ENCODE results near the gene NOD2.

NOD2 gene

GRCh38 chr16:50667497-50668367 lies 25.7 kb upstream of the NOD2 start:
- WGBS, 2 donors (ENCODE audit: extremely low coverage in 2 of 2, insufficient read length in 2 of 2, insufficient replicate concordance in 1 of 2), result no CpG with 5 or more reads among the region's 21 CpGs

GRCh38 chr16:50668368-50669008 lies 24.9 kb upstream of the NOD2 start:
- Histone ChIP-seq H3K4me3 (ENCODE audit: low read length in 2 of 2) (no peak overlapping the region), H4K8ac (ENCODE audit: low read depth, low read length) (no peak overlapping the region), H3K18ac (ENCODE audit: low read length) (no peak overlapping the region), H3K9me3 (replicated peaks in 1 of 2; ENCODE audit: control insufficient read depth in 2 of 2, insufficient read depth in 1 of 2, low read depth in 1 of 2, low read length in 2 of 2) (peaks cover 10 to 20% of the 10 kb centered on the region in 2 donors), H2AFZ (ENCODE audit: low read length) (peak overlapping the region; percentile 76), H3K4me2 (ENCODE audit: insufficient read depth, low read length, poor library complexity, severe bottlenecking) (no peak overlapping the region), H2AK5ac (ENCODE audit: low read depth, low read length) (no peak overlapping the region), H3K27ac (replicated peaks; ENCODE audit: low read length) (no peak overlapping the region), H2BK5ac (ENCODE audit: low read length) (no peak overlapping the region), H2BK120ac (ENCODE audit: low read depth, low read length) (no peak overlapping the region), H4K91ac (ENCODE audit: low read depth, low read length, poor library complexity) (no peak overlapping the region), H3K79me1 (ENCODE audit: low read depth, low read length) (no peaks in the 10 kb centered on the region), H3K23ac (ENCODE audit: low read depth, low read length, poor library complexity) (no peak overlapping the region), H2BK12ac (ENCODE audit: low read length) (no peak overlapping the region), H2BK15ac (ENCODE audit: low read length) (no peak overlapping the region), H3K4ac (ENCODE audit: low read length) (no peak overlapping the region), H3K36me3 (replicated peaks in 1 of 2; ENCODE audit: control insufficient read depth in 2 of 2, insufficient read depth in 2 of 2, low read length in 2 of 2) (no peaks in the 10 kb centered on the region), H3K9ac (ENCODE audit: low read depth, low read length, poor library complexity) (peak overlapping the region; percentile 36), H3K4me1 (ENCODE audit: control insufficient read depth in 2 of 2, insufficient read depth in 1 of 2, low read depth in 1 of 2, low read length in 2 of 2) (peaks cover 3 to 10% of the 10 kb centered on the region in 2 donors), H3K27me3 (ENCODE audit: control insufficient read depth in 3 of 3, insufficient read depth in 3 of 3, low read depth in 1 of 3, low read length in 3 of 3) (no peaks in the 10 kb centered on the region), H3K14ac (ENCODE audit: low read length) (no peak overlapping the region)
- WGBS, 2 donors (ENCODE audit: extremely low coverage in 2 of 2, insufficient read length in 2 of 2, insufficient replicate concordance in 1 of 2), result no CpG with 5 or more reads among the region's 5 CpGs
- no peak for DNase-seq (ENCODE audit: low spot score)

More at GRCh38 chr16:50667497-50668367, 25.7 kb upstream of the NOD2 start:
- H3K27me3 ChIP-seq (ENCODE audit: control insufficient read depth in 3 of 3, insufficient read depth in 3 of 3, low read depth in 1 of 3, low read length in 3 of 3), result no peaks in the 10 kb centered on the region
- H3K23ac ChIP-seq (ENCODE audit: low read depth, low read length, poor library complexity), result no peak overlapping the region
- peaks cover 3 to 10% of the 10 kb centered on the region in 2 donors for H3K4me1 ChIP-seq (ENCODE audit: control insufficient read depth in 2 of 2, insufficient read depth in 1 of 2, low read depth in 1 of 2, low read length in 2 of 2)
- H2BK15ac ChIP-seq (ENCODE audit: low read length), result no peak overlapping the region
- H2BK5ac ChIP-seq (ENCODE audit: low read length), result no peak overlapping the region
- H4K91ac ChIP-seq (ENCODE audit: low read depth, low read length, poor library complexity), result no peak overlapping the region
- peak overlapping the region; percentile 76 for H2AFZ ChIP-seq (ENCODE audit: low read length)
- H3K18ac ChIP-seq (ENCODE audit: low read length), result no peak overlapping the region
- H3K27ac ChIP-seq (replicated peaks; ENCODE audit: low read length), result no peak overlapping the region
- H2BK120ac ChIP-seq (ENCODE audit: low read depth, low read length), result no peak overlapping the region
- no peak overlapping the region for H4K8ac ChIP-seq (ENCODE audit: low read depth, low read length)
- no peak overlapping the region for H3K14ac ChIP-seq (ENCODE audit: low read length)
- DNase-seq (ENCODE audit: low spot score), result no peak
- H3K79me1 ChIP-seq (ENCODE audit: low read depth, low read length), result no peaks in the 10 kb centered on the region
- no peak overlapping the region for H3K4ac ChIP-seq (ENCODE audit: low read length)
- no peak overlapping the region for H2BK12ac ChIP-seq (ENCODE audit: low read length)
- peaks cover 9 to 17% of the 10 kb centered on the region in 2 donors for H3K9me3 ChIP-seq (replicated peaks in 1 of 2; ENCODE audit: control insufficient read depth in 2 of 2, insufficient read depth in 1 of 2, low read depth in 1 of 2, low read length in 2 of 2)
- no peak overlapping the region for H3K4me2 ChIP-seq (ENCODE audit: insufficient read depth, low read length, poor library complexity, severe bottlenecking)
- H2AK5ac ChIP-seq (ENCODE audit: low read depth, low read length), result no peak overlapping the region
- peak overlapping the region; percentile 18 for H3K9ac ChIP-seq (ENCODE audit: low read depth, low read length, poor library complexity)
- no peaks in the 10 kb centered on the region for H3K36me3 ChIP-seq (replicated peaks in 1 of 2; ENCODE audit: control insufficient read depth in 2 of 2, insufficient read depth in 2 of 2, low read length in 2 of 2)
- H3K4me3 ChIP-seq (ENCODE audit: low read length in 2 of 2), result no peak overlapping the region

GRCh38 chr16:50669741-50670140 lies 23.7 kb upstream of the NOD2 start:
- Histone ChIP-seq H3K4ac (ENCODE audit: low read length) (no peak overlapping the region), H3K79me1 (ENCODE audit: low read depth, low read length) (no peaks in the 10 kb centered on the region), H4K91ac (ENCODE audit: low read depth, low read length, poor library complexity) (no peak overlapping the region), H3K4me2 (ENCODE audit: insufficient read depth, low read length, poor library complexity, severe bottlenecking) (no peak overlapping the region), H4K8ac (ENCODE audit: low read depth, low read length) (no peak overlapping the region), H2AFZ (ENCODE audit: low read length) (no peak overlapping the region), H3K9me3 (replicated peaks in 1 of 2; ENCODE audit: control insufficient read depth in 2 of 2, insufficient read depth in 1 of 2, low read depth in 1 of 2, low read length in 2 of 2) (peaks cover 10 to 15% of the 10 kb centered on the region in 2 donors), H3K23ac (ENCODE audit: low read depth, low read length, poor library complexity) (no peak overlapping the region), H2BK5ac (ENCODE audit: low read length) (no peak overlapping the region), H2BK12ac (ENCODE audit: low read length) (no peak overlapping the region), H3K36me3 (replicated peaks in 1 of 2; ENCODE audit: control insufficient read depth in 2 of 2, insufficient read depth in 2 of 2, low read length in 2 of 2) (no peaks in the 10 kb centered on the region), H3K4me3 (ENCODE audit: low read length in 2 of 2) (no peak overlapping the region), H3K27ac (replicated peaks; ENCODE audit: low read length) (no peak overlapping the region), H3K14ac (ENCODE audit: low read length) (no peak overlapping the region), H3K4me1 (ENCODE audit: control insufficient read depth in 2 of 2, insufficient read depth in 1 of 2, low read depth in 1 of 2, low read length in 2 of 2) (peaks cover 3 to 10% of the 10 kb centered on the region in 2 donors), H3K9ac (ENCODE audit: low read depth, low read length, poor library complexity) (no peak overlapping the region), H3K18ac (ENCODE audit: low read length) (no peak overlapping the region), H2BK15ac (ENCODE audit: low read length) (peak overlapping the region; percentile 16), H2AK5ac (ENCODE audit: low read depth, low read length) (no peak overlapping the region), H2BK120ac (ENCODE audit: low read depth, low read length) (no peak overlapping the region), H3K27me3 (ENCODE audit: control insufficient read depth in 3 of 3, insufficient read depth in 3 of 3, low read depth in 1 of 3, low read length in 3 of 3) (no peaks in the 10 kb centered on the region)
- WGBS, 2 donors (ENCODE audit: extremely low coverage in 2 of 2, insufficient read length in 2 of 2, insufficient replicate concordance in 1 of 2), result no CpG with 5 or more reads among the region's 4 CpGs
- no peak for DNase-seq (ENCODE audit: low spot score)

- Histone ChIP-seq H4K91ac (ENCODE audit: low read depth, low read length, poor library complexity) (no peak overlapping the region), H3K4me1 (ENCODE audit: control insufficient read depth in 2 of 2, insufficient read depth in 1 of 2, low read depth in 1 of 2, low read length in 2 of 2) (peaks cover 3 to 10% of the 10 kb centered on the region in 2 donors), H3K36me3 (replicated peaks in 1 of 2; ENCODE audit: control insufficient read depth in 2 of 2, insufficient read depth in 2 of 2, low read length in 2 of 2) (no peaks in the 10 kb centered on the region)
These were observed 22.9 kb upstream of the NOD2 start for GRCh38 chr16:50670476-50670875.

More at GRCh38 chr16:50670476-50670875, 22.9 kb upstream of the NOD2 start:
- H3K4me3 ChIP-seq (ENCODE audit: low read length in 2 of 2), result no peak overlapping the region
- no peak overlapping the region for H3K27ac ChIP-seq (replicated peaks; ENCODE audit: low read length)
- no peak overlapping the region for H3K23ac ChIP-seq (ENCODE audit: low read depth, low read length, poor library complexity)
- no peak overlapping the region for H3K4me2 ChIP-seq (ENCODE audit: insufficient read depth, low read length, poor library complexity, severe bottlenecking)
- no peak overlapping the region for H2AK5ac ChIP-seq (ENCODE audit: low read depth, low read length)
- no peak overlapping the region for H4K8ac ChIP-seq (ENCODE audit: low read depth, low read length)
- no peak overlapping the region for H2BK15ac ChIP-seq (ENCODE audit: low read length)
- no peak overlapping the region for H3K9ac ChIP-seq (ENCODE audit: low read depth, low read length, poor library complexity)
- H2BK12ac ChIP-seq (ENCODE audit: low read length), result no peak overlapping the region
- H2BK5ac ChIP-seq (ENCODE audit: low read length), result no peak overlapping the region
- no peak overlapping the region for H3K14ac ChIP-seq (ENCODE audit: low read length)
- no peak overlapping the region for H2BK120ac ChIP-seq (ENCODE audit: low read depth, low read length)
- no peak for DNase-seq (ENCODE audit: low spot score)
- peaks cover 10 to 15% of the 10 kb centered on the region in 2 donors for H3K9me3 ChIP-seq (replicated peaks in 1 of 2; ENCODE audit: control insufficient read depth in 2 of 2, insufficient read depth in 1 of 2, low read depth in 1 of 2, low read length in 2 of 2)
- H3K79me1 ChIP-seq (ENCODE audit: low read depth, low read length), result no peaks in the 10 kb centered on the region
- no peak overlapping the region for H3K18ac ChIP-seq (ENCODE audit: low read length)
- no CpG with 5 or more reads among the region's 6 CpGs for WGBS, 2 donors (ENCODE audit: extremely low coverage in 2 of 2, insufficient read length in 2 of 2, insufficient replicate concordance in 1 of 2)
- no peak overlapping the region for H2AFZ ChIP-seq (ENCODE audit: low read length)
- no peaks in the 10 kb centered on the region for H3K27me3 ChIP-seq (ENCODE audit: control insufficient read depth in 3 of 3, insufficient read depth in 3 of 3, low read depth in 1 of 3, low read length in 3 of 3)
- H3K4ac ChIP-seq (ENCODE audit: low read length), result no peak overlapping the region

All from neuronal stem cell (in vitro differentiated cells).